Measurements from ENCODE around the gene BNIP3. TPM values are rescaled to one million over a fixed set of nuclear protein-coding genes. Genes with fewer than 3 reads are reported as not detected.

Gene BNIP3
- total and polyA plus RNA-seq, 3 donors from 2014 or later: 36.7 to 93.4 (median 61.5) TPM

- intact Hi-C loops (cut with DNase I; ENCODE audit: low total_unique reads): no loop called here
- no peak overlapping the region for H3K27ac ChIP-seq
- H3K36me3 ChIP-seq (ENCODE audit: low read depth, missing control alignments): no peaks in the 10 kb centered on the region
- H3K9me3 ChIP-seq: no peaks in the 10 kb centered on the region
- TF ChIP-seq POLR2A (IDR thresholded peaks at IDR 0.05): no peak
- no peak for TF ChIP-seq CTCF (IDR thresholded peaks at IDR 0.05)
- H3K4me1 ChIP-seq: peaks cover 18% of the 10 kb centered on the region
- no peak for DNase-seq
- H3K4me3 ChIP-seq: no peak overlapping the region
- WGBS, 2 donors: 95 to 98% methylated on average over 14 of the region's 14 CpGs
- no peaks in the 10 kb centered on the region for H3K27me3 ChIP-seq
These were observed 34.8 kb downstream of the BNIP3 start for GRCh38 chr10:131946880-131947279.

- Histone ChIP-seq H3K4me1 (peaks cover 18% of the 10 kb centered on the region), H3K36me3 (ENCODE audit: low read depth, missing control alignments) (no peaks in the 10 kb centered on the region), H3K9me3 (no peaks in the 10 kb centered on the region), H3K27me3 (no peaks in the 10 kb centered on the region), H3K4me3 (no peak overlapping the region), H3K27ac (no peak overlapping the region)
- TF ChIP-seq POLR2A (IDR thresholded peaks at IDR 0.05) (no peak), CTCF (IDR thresholded peaks at IDR 0.05) (no peak)
- intact Hi-C loops (cut with DNase I; ENCODE audit: low total_unique reads): no loop called here
- WGBS, 2 donors: 90 to 91% methylated on average over 14 of the region's 14 CpGs
- no peak for DNase-seq
These were observed 35.4 kb downstream of the BNIP3 start for GRCh38 chr10:131946321-131946751.

- 83 to 84% methylated on average over 23 to 28 of the region's 28 CpGs for WGBS, 2 donors
- Histone ChIP-seq H3K4me3 (no peak overlapping the region), H3K27ac (no peak overlapping the region), H3K4me1 (peaks cover 18% of the 10 kb centered on the region), H3K36me3 (ENCODE audit: low read depth, missing control alignments) (no peaks in the 10 kb centered on the region), H3K9me3 (no peaks in the 10 kb centered on the region), H3K27me3 (no peaks in the 10 kb centered on the region)
- intact Hi-C loops (cut with DNase I; ENCODE audit: low total_unique reads): no loop called here
- DNase-seq: no peak
- no peak for TF ChIP-seq CTCF (IDR thresholded peaks at IDR 0.05)
- no peak for TF ChIP-seq POLR2A (IDR thresholded peaks at IDR 0.05)
These were observed 36.6 kb downstream of the BNIP3 start for GRCh38 chr10:131944976-131945695.

- no peaks in the 10 kb centered on the region for H3K9me3 ChIP-seq
- no peak for TF ChIP-seq POLR2A (IDR thresholded peaks at IDR 0.05)
- no peak for TF ChIP-seq CTCF (IDR thresholded peaks at IDR 0.05)
- no peaks in the 10 kb centered on the region for H3K36me3 ChIP-seq (ENCODE audit: low read depth, missing control alignments)
- peak; percentile 21 for DNase-seq
- no peak overlapping the region for H3K4me3 ChIP-seq
- intact Hi-C loops (cut with DNase I; ENCODE audit: low total_unique reads): no loop called here
- H3K27me3 ChIP-seq: no peaks in the 10 kb centered on the region
- H3K27ac ChIP-seq: no peak overlapping the region
- H3K4me1 ChIP-seq: peaks cover 18% of the 10 kb centered on the region
- WGBS, 2 donors: 54 to 67% methylated on average over 4 of the region's 4 CpGs
These were observed 37.3 kb downstream of the BNIP3 start for GRCh38 chr10:131944412-131944811.

All from testis (tissue), 3 donors.